Lung (tissue), 12 donors: ENCODE data around the gene MRPL27. TPM values are rescaled to one million over a fixed set of nuclear protein-coding genes. Genes with fewer than 3 reads are reported as not detected.

ENCODE experiments used
- ATAC-seq: fragments of 200-7000 bp; cut with Tn5 transposase; one replicate; pipeline ENCODE4 v1.9.1; 2020; ENCODE audit warnings: moderate number of reproducible peaks; ENCODE audit not compliant: insufficient read depth, low FRiP score
- DNase-seq, 3 donors: peaks; one replicate each; pipeline ENCODE4 v3.0.0-alpha.2; 2013 to 2017
- H3K27ac ChIP-seq, 2 donors: one replicate each; pipeline ENCODE4 v1.5.1; 2013; ENCODE audit warnings: mild to moderate bottlenecking in 2 of 2, moderate library complexity in 2 of 2, control low read depth in 1 of 2, inconsistent platforms in 1 of 2, low read depth in 1 of 2, low read length in 1 of 2
- H3K27me3 ChIP-seq, 3 donors: one replicate each; pipeline ENCODE4 v1.5.1; 2013; ENCODE audit warnings: low read length in 2 of 3; ENCODE audit not compliant: control insufficient read depth in 3 of 3, insufficient read depth in 3 of 3
- H3K36me3 ChIP-seq, 4 donors: one replicate each; pipeline ENCODE4 v1.5.1; 2013; ENCODE audit warnings: low read length in 4 of 4, mild to moderate bottlenecking in 1 of 4, moderate library complexity in 1 of 4; ENCODE audit not compliant: control insufficient read depth in 4 of 4, insufficient read depth in 4 of 4
- H3K4me1 ChIP-seq, 5 donors: one replicate each; pipeline ENCODE4 v1.5.1; 2013; ENCODE audit warnings: low read length in 5 of 5, mild to moderate bottlenecking in 2 of 5, moderate library complexity in 1 of 5; ENCODE audit not compliant: control insufficient read depth in 5 of 5, insufficient read depth in 5 of 5
- H3K4me3 ChIP-seq: one replicate; pipeline ENCODE4 v1.5.1; 2013; ENCODE audit warnings: mild to moderate bottlenecking, control low read depth, moderate library complexity
- H3K9ac ChIP-seq, 2 donors: one replicate each; pipeline ENCODE4 v1.5.1; 2013; ENCODE audit warnings: low read length in 2 of 2, control low read depth in 1 of 2; ENCODE audit not compliant: insufficient read depth in 1 of 2
- H3K9me3 ChIP-seq, 4 donors: one replicate each; pipeline ENCODE4 v1.5.1; 2013; ENCODE audit warnings: low read length in 3 of 4, mild to moderate bottlenecking in 1 of 4, moderate library complexity in 1 of 4; ENCODE audit not compliant: control insufficient read depth in 4 of 4, insufficient read depth in 3 of 4
- WGBS, 2 donors: extraction: QIAGEN DNeasy Blood & Tissue Kit; methylation state at CpG; one replicate each; pipeline ENCODE4 v1.1.7; 2013; 5-methylcytosine and 5-hydroxymethylcytosine counted together
- polyA plus RNA-seq, 2 donors: library from polyadenylated mRNA; stranded (reverse); fragments of 200-250 nt; gene quantifications; one replicate each; pipeline ENCODE4 v1.2.1, GENCODE V29; 2013
- total RNA-seq, 2 donors: library from RNA; depleted of rRNA in 1 of 2; stranded (reverse); fragments of >200 nt in 1 of 2; gene quantifications; one replicate each; pipeline ENCODE4 v1.2.1, GENCODE V29; 2014 to 2021
- TF ChIP-seq, protein P1 (sequence below): IDR thresholded peaks from 2 replicates; pipeline ENCODE4 v1.5.1; 2012; ENCODE audit warnings: mild to moderate bottlenecking; ENCODE audit errors: control extremely low read depth, extremely low read depth
- donor health status: control.
- donor health status: control.
- donor health status: Bipolar disorder and iron deficiency.
- donor health status: healthy.
- donor health status: DM: yes; HTN: yes; CAD: no.

MRPL27 gene
- total and polyA plus RNA-seq, 4 donors: 33.5 to 176 (median 78.4) TPM

GRCh38 chr17:50325906-50326305, 47.1 kb downstream of the MRPL27 start:
- peak in 1 of 3 donors; percentile 30 for DNase-seq
- H3K4me3 ChIP-seq: no peak overlapping the region
- no peaks in the 10 kb centered on the region for H3K27me3 ChIP-seq
- no peak overlapping the region for H3K27ac ChIP-seq
- TF ChIP-seq, protein P1, sequence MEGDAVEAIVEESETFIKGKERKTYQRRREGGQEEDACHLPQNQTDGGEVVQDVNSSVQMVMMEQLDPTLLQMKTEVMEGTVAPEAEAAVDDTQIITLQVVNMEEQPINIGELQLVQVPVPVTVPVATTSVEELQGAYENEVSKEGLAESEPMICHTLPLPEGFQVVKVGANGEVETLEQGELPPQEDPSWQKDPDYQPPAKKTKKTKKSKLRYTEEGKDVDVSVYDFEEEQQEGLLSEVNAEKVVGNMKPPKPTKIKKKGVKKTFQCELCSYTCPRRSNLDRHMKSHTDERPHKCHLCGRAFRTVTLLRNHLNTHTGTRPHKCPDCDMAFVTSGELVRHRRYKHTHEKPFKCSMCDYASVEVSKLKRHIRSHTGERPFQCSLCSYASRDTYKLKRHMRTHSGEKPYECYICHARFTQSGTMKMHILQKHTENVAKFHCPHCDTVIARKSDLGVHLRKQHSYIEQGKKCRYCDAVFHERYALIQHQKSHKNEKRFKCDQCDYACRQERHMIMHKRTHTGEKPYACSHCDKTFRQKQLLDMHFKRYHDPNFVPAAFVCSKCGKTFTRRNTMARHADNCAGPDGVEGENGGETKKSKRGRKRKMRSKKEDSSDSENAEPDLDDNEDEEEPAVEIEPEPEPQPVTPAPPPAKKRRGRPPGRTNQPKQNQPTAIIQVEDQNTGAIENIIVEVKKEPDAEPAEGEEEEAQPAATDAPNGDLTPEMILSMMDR: no peak
- WGBS, 2 donors: 66 to 76% methylated on average over 4 of the region's 4 CpGs
- no peak overlapping the region for H3K9ac ChIP-seq
- H3K4me1 ChIP-seq: peaks cover 0 to 19% (median 4%) of the 10 kb centered on the region in 5 donors
- ATAC-seq: no peak
- H3K9me3 ChIP-seq: no peaks in the 10 kb centered on the region
- H3K36me3 ChIP-seq: no peaks in the 10 kb centered on the region

GRCh38 chr17:50323060-50323459, 49.9 kb downstream of the MRPL27 start:
- 65 to 66% methylated on average over 5 of the region's 5 CpGs for WGBS, 2 donors
- DNase-seq: no peak
- TF ChIP-seq, protein P1: no peak

DNA sequence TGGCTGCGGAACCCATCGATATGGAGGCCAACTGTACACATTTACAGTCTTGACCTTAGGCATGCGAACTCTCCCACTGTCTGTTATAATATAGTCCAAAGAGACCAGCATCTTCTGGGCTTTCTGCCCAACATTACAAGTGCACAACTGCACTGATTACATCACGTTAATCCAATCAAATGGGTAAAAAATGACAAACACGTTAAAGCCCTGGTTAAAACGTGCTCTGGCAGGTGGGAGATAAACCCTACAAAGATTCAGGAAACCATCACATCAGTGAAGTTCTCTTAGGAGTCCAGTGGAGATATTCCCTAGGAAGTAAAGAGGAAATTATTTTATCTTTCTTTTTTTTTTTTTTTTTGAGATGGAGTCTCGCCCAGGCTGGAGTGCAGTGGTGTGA, 50.7 kb downstream of the MRPL27 start:
- Histone ChIP-seq H3K9me3 (no peaks in the 10 kb centered on the region), H3K4me1 (peaks cover 0 to 6% (median 0%) of the 10 kb centered on the region in 5 donors), H3K27me3 (no peaks in the 10 kb centered on the region), H3K4me3 (no peak overlapping the region), H3K36me3 (no peaks in the 10 kb centered on the region), H3K27ac (no peak overlapping the region), H3K9ac (no peak overlapping the region)
- no peak for ATAC-seq
- TF ChIP-seq, protein P1: no peak
- no peak for DNase-seq
- 80 to 83% methylated on average over 7 of the region's 7 CpGs for WGBS, 2 donors

More at GRCh38 chr17:50323060-50323459, 49.9 kb downstream of the MRPL27 start:
- no peaks in the 10 kb centered on the region for H3K36me3 ChIP-seq
- no peaks in the 10 kb centered on the region for H3K9me3 ChIP-seq
- H3K4me3 ChIP-seq: no peak overlapping the region
- no peak overlapping the region for H3K27ac ChIP-seq
- peaks cover 0 to 8% (median 0%) of the 10 kb centered on the region in 5 donors for H3K4me1 ChIP-seq
- ATAC-seq: no peak
- no peak overlapping the region for H3K9ac ChIP-seq
- H3K27me3 ChIP-seq: no peaks in the 10 kb centered on the region
